Measurements from ENCODE around the gene INMT.

Gene INMT

GRCh38 chr7:30733216-30733615 lies 18.7 kb upstream of the INMT start:
- Histone ChIP-seq H3F3A (ENCODE audit: control insufficient read depth, insufficient read depth) (no peaks in the 10 kb centered on the region), H3K4me3 (ENCODE audit: low read length) (no peak overlapping the region), H3K9me2 (replicated peaks; ENCODE audit: control insufficient read depth, low read length) (no peaks in the 10 kb centered on the region), H3K9me3 (ENCODE audit: control insufficient read depth, insufficient read depth, low read length) (no peaks in the 10 kb centered on the region), H3K4me1 (ENCODE audit: control insufficient read depth, low read length) (no peaks in the 10 kb centered on the region), H3K79me2 (ENCODE audit: control insufficient read depth, low read length) (no peaks in the 10 kb centered on the region), H3K27ac (ENCODE audit: low read depth, low read length) (no peak overlapping the region), H3K4me2 (ENCODE audit: low read length) (no peak overlapping the region), H3K36me3 (ENCODE audit: control insufficient read depth, low read length) (no peaks in the 10 kb centered on the region), H3K27me3 (ENCODE audit: control insufficient read depth, low read length) (peaks cover 20% of the 10 kb centered on the region), H4K20me1 (ENCODE audit: control insufficient read depth, insufficient read depth, low read depth, low read length) (no peaks in the 10 kb centered on the region)
- no peak for TF ChIP-seq CTCF (IDR thresholded peaks at IDR 0.05; ENCODE audit: low read depth, low read length, poor library complexity, severe bottlenecking)
- no peak for TF ChIP-seq EZH2phosphoT487 (IDR thresholded peaks at IDR 0.05; ENCODE audit: borderline replicate concordance, low read length)

GRCh38 chr7:30733691-30734090 lies 18.2 kb upstream of the INMT start:
- TF ChIP-seq CTCF (IDR thresholded peaks at IDR 0.05; ENCODE audit: low read depth, low read length, poor library complexity, severe bottlenecking) (no peak), EZH2phosphoT487 (IDR thresholded peaks at IDR 0.05; ENCODE audit: borderline replicate concordance, low read length) (no peak)
- Histone ChIP-seq H3K27ac (ENCODE audit: low read depth, low read length) (no peak overlapping the region), H4K20me1 (ENCODE audit: control insufficient read depth, insufficient read depth, low read depth, low read length) (no peaks in the 10 kb centered on the region), H3F3A (ENCODE audit: control insufficient read depth, insufficient read depth) (no peaks in the 10 kb centered on the region), H3K4me2 (ENCODE audit: low read length) (no peak overlapping the region), H3K9me2 (replicated peaks; ENCODE audit: control insufficient read depth, low read length) (no peaks in the 10 kb centered on the region), H3K36me3 (ENCODE audit: control insufficient read depth, low read length) (no peaks in the 10 kb centered on the region), H3K4me3 (ENCODE audit: low read length) (no peak overlapping the region), H3K27me3 (ENCODE audit: control insufficient read depth, low read length) (peaks cover 19% of the 10 kb centered on the region), H3K9me3 (ENCODE audit: control insufficient read depth, insufficient read depth, low read length) (no peaks in the 10 kb centered on the region), H3K79me2 (ENCODE audit: control insufficient read depth, low read length) (no peaks in the 10 kb centered on the region), H3K4me1 (ENCODE audit: control insufficient read depth, low read length) (no peaks in the 10 kb centered on the region)

- Histone ChIP-seq H3K9me2 (replicated peaks; ENCODE audit: control insufficient read depth, low read length) (no peaks in the 10 kb centered on the region), H3K27ac (ENCODE audit: low read depth, low read length) (no peak overlapping the region), H3K4me3 (ENCODE audit: low read length) (no peak overlapping the region), H3K36me3 (ENCODE audit: control insufficient read depth, low read length) (no peaks in the 10 kb centered on the region), H3K79me2 (ENCODE audit: control insufficient read depth, low read length) (no peaks in the 10 kb centered on the region), H3K4me2 (ENCODE audit: low read length) (no peak overlapping the region), H3F3A (ENCODE audit: control insufficient read depth, insufficient read depth) (no peaks in the 10 kb centered on the region), H3K4me1 (ENCODE audit: control insufficient read depth, low read length) (no peaks in the 10 kb centered on the region), H4K20me1 (ENCODE audit: control insufficient read depth, insufficient read depth, low read depth, low read length) (no peaks in the 10 kb centered on the region), H3K9me3 (ENCODE audit: control insufficient read depth, insufficient read depth, low read length) (no peaks in the 10 kb centered on the region), H3K27me3 (ENCODE audit: control insufficient read depth, low read length) (peaks cover 14% of the 10 kb centered on the region)
- TF ChIP-seq EZH2phosphoT487 (IDR thresholded peaks at IDR 0.05; ENCODE audit: borderline replicate concordance, low read length) (no peak), CTCF (IDR thresholded peaks at IDR 0.05; ENCODE audit: low read depth, low read length, poor library complexity, severe bottlenecking) (no peak)
These were observed 17.4 kb upstream of the INMT start for GRCh38 chr7:30734497-30734896.

GRCh38 chr7:30735631-30736030 lies 16.3 kb upstream of the INMT start:
- no peak overlapping the region for H3K4me3 ChIP-seq (ENCODE audit: low read length)
- TF ChIP-seq CTCF (IDR thresholded peaks at IDR 0.05; ENCODE audit: low read depth, low read length, poor library complexity, severe bottlenecking) (no peak), EZH2phosphoT487 (IDR thresholded peaks at IDR 0.05; ENCODE audit: borderline replicate concordance, low read length) (no peak)
- no peaks in the 10 kb centered on the region for H4K20me1 ChIP-seq (ENCODE audit: control insufficient read depth, insufficient read depth, low read depth, low read length)
- H3F3A ChIP-seq (ENCODE audit: control insufficient read depth, insufficient read depth), result no peaks in the 10 kb centered on the region
- H3K4me2 ChIP-seq (ENCODE audit: low read length), result no peak overlapping the region
- H3K27me3 ChIP-seq (ENCODE audit: control insufficient read depth, low read length), result 0 out of 2 replicates have a peak, but pooled peaks cover 4% of the 10 kb centered on the region
- no peak overlapping the region for H3K27ac ChIP-seq (ENCODE audit: low read depth, low read length)
- H3K79me2 ChIP-seq (ENCODE audit: control insufficient read depth, low read length), result no peaks in the 10 kb centered on the region
- no peaks in the 10 kb centered on the region for H3K36me3 ChIP-seq (ENCODE audit: control insufficient read depth, low read length)
- no peaks in the 10 kb centered on the region for H3K4me1 ChIP-seq (ENCODE audit: control insufficient read depth, low read length)
- no peaks in the 10 kb centered on the region for H3K9me2 ChIP-seq (replicated peaks; ENCODE audit: control insufficient read depth, low read length)
- no peaks in the 10 kb centered on the region for H3K9me3 ChIP-seq (ENCODE audit: control insufficient read depth, insufficient read depth, low read length)

Data from DOHH2 (cell line).